ENCODE results near the gene NUS1. TPM values are rescaled to one million over a fixed set of nuclear protein-coding genes. Genes with fewer than 3 reads are reported as not detected.

Gene NUS1
- total and polyA plus RNA-seq, 2 donors from 2014 or later: 21.4 to 35.8 TPM

DNA sequence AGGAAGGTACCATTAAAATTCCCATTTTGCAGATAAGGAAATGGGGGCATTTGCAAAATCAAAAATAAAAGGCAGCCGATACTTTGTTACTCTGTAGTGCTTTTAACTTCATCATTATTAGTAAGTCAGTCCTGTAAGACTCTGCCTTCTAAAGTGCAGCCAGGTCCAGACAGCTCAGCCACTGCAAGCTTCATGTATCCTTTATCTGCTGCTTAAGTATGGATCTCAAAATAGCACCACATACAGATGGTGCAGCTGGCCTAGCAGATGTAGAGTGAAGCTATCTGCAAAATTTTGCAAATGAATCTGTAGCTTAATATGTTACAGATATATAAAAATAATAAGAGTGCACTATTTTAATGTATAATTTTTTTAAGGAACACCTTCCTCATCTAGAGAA is 53.4 kb downstream of the NUS1 start:
- intact Hi-C loops (cut with DNase I): no loop called here
- Histone ChIP-seq H3K27ac (ENCODE audit: low read depth in 2 of 2, low read length in 2 of 2) (no peak overlapping the region), H3K36me3 (ENCODE audit: control insufficient read depth in 2 of 3, insufficient read depth in 3 of 3, low read length in 3 of 3) (no peaks in the 10 kb centered on the region), H3K4me3 (ENCODE audit: low read length in 3 of 3) (no peak overlapping the region), H3K9me3 (ENCODE audit: control insufficient read depth in 2 of 3, insufficient read depth in 1 of 3, low read length in 3 of 3) (no peaks in the 10 kb centered on the region), H3K4me1 (ENCODE audit: control insufficient read depth in 2 of 3, insufficient read depth in 2 of 3, low read depth in 1 of 3, low read length in 3 of 3) (no peaks in the 10 kb centered on the region), H3K9ac (ENCODE audit: low read length in 3 of 3) (no peak overlapping the region), H3K27me3 (ENCODE audit: control insufficient read depth, insufficient read depth, low read length) (no peaks in the 10 kb centered on the region)
- FAIRE-seq (no peak), DNase-seq (no peak)
- TF ChIP-seq, protein P1, sequence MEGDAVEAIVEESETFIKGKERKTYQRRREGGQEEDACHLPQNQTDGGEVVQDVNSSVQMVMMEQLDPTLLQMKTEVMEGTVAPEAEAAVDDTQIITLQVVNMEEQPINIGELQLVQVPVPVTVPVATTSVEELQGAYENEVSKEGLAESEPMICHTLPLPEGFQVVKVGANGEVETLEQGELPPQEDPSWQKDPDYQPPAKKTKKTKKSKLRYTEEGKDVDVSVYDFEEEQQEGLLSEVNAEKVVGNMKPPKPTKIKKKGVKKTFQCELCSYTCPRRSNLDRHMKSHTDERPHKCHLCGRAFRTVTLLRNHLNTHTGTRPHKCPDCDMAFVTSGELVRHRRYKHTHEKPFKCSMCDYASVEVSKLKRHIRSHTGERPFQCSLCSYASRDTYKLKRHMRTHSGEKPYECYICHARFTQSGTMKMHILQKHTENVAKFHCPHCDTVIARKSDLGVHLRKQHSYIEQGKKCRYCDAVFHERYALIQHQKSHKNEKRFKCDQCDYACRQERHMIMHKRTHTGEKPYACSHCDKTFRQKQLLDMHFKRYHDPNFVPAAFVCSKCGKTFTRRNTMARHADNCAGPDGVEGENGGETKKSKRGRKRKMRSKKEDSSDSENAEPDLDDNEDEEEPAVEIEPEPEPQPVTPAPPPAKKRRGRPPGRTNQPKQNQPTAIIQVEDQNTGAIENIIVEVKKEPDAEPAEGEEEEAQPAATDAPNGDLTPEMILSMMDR (IDR thresholded peaks at IDR 0.05; ENCODE audit: borderline replicate concordance, extremely low read depth, insufficient read depth): no peak

DNA sequence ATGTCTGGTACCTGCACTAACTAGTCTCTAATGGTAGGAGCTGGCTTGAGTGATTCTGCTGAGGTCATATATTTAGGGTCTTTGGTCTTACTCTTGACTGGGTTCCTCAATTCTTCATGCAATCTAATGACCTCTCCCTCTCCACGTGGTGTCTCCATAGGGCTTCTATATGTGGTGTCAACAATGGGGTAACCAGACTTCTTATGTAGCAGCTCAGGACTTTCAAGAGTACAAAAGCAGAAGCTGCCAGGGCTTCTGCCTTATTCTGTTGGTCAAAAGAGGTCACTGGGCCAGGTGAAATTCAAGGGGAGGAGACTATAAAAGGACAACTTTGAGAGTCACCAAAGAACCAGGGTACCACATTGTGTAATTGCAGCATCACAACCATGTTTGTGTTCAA is 54.3 kb downstream of the NUS1 start:
- Histone ChIP-seq H3K9ac (ENCODE audit: low read length in 3 of 3) (no peak overlapping the region), H3K9me3 (ENCODE audit: control insufficient read depth in 2 of 3, insufficient read depth in 1 of 3, low read length in 3 of 3) (no peaks in the 10 kb centered on the region), H3K36me3 (ENCODE audit: control insufficient read depth in 2 of 3, insufficient read depth in 3 of 3, low read length in 3 of 3) (no peaks in the 10 kb centered on the region), H3K4me1 (ENCODE audit: control insufficient read depth in 2 of 3, insufficient read depth in 2 of 3, low read depth in 1 of 3, low read length in 3 of 3) (no peaks in the 10 kb centered on the region), H3K27me3 (ENCODE audit: control insufficient read depth, insufficient read depth, low read length) (no peaks in the 10 kb centered on the region), H3K4me3 (ENCODE audit: low read length in 3 of 3) (no peak overlapping the region), H3K27ac (ENCODE audit: low read depth in 2 of 2, low read length in 2 of 2) (no peak overlapping the region)
- DNase-seq (no peak), FAIRE-seq (no peak)
- TF ChIP-seq, protein P1 (IDR thresholded peaks at IDR 0.05; ENCODE audit: borderline replicate concordance, extremely low read depth, insufficient read depth): no peak
- intact Hi-C loops (cut with DNase I): no loop called here

DNA sequence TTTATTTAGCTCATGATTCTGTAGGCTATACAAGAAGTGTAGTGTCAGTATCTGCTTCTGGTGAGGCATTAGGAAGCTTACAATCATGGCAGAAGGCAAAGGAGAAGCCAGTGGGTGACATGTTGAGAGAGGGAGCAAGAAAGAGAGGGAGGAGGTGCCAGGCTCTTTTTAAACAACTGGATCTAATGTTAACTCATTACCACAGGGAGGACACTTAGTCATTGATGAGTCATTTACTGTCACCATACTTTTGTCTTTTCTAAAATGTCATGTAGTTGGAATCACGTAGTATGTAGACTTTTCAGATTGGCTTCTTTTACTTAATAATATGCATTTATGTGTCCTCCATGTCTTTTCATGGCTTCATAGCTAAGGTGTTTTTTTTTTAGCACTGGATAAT is 58.1 kb downstream of the NUS1 start:
- TF ChIP-seq, protein P1 (IDR thresholded peaks at IDR 0.05; ENCODE audit: borderline replicate concordance, extremely low read depth, insufficient read depth): no peak
- no peaks in the 10 kb centered on the region for H3K36me3 ChIP-seq (ENCODE audit: control insufficient read depth in 2 of 3, insufficient read depth in 3 of 3, low read length in 3 of 3)
- no peaks in the 10 kb centered on the region for H3K4me1 ChIP-seq (ENCODE audit: control insufficient read depth in 2 of 3, insufficient read depth in 2 of 3, low read depth in 1 of 3, low read length in 3 of 3)
- no peak for FAIRE-seq
- H3K27ac ChIP-seq (ENCODE audit: low read depth in 2 of 2, low read length in 2 of 2): no peak overlapping the region
- H3K27me3 ChIP-seq (ENCODE audit: control insufficient read depth, insufficient read depth, low read length): no peaks in the 10 kb centered on the region
- H3K4me3 ChIP-seq (ENCODE audit: low read length in 3 of 3): no peak overlapping the region
- intact Hi-C loops (cut with DNase I): no loop called here
- no peaks in the 10 kb centered on the region for H3K9me3 ChIP-seq (ENCODE audit: control insufficient read depth in 2 of 3, insufficient read depth in 1 of 3, low read length in 3 of 3)
- no peak overlapping the region for H3K9ac ChIP-seq (ENCODE audit: low read length in 3 of 3)
- DNase-seq: no peak

DNA sequence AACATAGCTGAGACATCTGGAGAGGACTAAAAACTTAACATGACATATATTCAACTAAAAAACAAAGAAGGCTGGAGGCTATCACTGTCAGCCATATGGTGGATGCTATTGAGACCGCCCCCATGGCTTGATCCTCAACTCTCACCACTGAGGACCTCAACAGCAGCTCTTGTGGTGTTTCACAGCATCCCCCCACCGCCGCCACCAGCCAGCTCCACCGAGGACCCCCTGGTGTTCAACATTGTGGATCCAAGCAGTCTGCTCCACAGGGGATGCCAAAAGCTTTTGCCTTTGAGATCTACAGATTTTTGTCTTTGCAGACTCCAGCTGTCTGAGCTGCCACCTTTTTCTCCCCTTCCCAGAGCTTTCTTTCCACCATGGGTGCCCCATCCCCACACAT is 64.6 kb downstream of the NUS1 start:
- Histone ChIP-seq H3K27ac (ENCODE audit: low read depth in 2 of 2, low read length in 2 of 2) (no peak overlapping the region), H3K4me3 (ENCODE audit: low read length in 3 of 3) (no peak overlapping the region), H3K27me3 (ENCODE audit: control insufficient read depth, insufficient read depth, low read length) (no peaks in the 10 kb centered on the region), H3K4me1 (ENCODE audit: control insufficient read depth in 2 of 3, insufficient read depth in 2 of 3, low read depth in 1 of 3, low read length in 3 of 3) (no peaks in the 10 kb centered on the region), H3K36me3 (ENCODE audit: control insufficient read depth in 2 of 3, insufficient read depth in 3 of 3, low read length in 3 of 3) (no peaks in the 10 kb centered on the region), H3K9me3 (ENCODE audit: control insufficient read depth in 2 of 3, insufficient read depth in 1 of 3, low read length in 3 of 3) (no peaks in the 10 kb centered on the region), H3K9ac (ENCODE audit: low read length in 3 of 3) (no peak overlapping the region)
- no peak for FAIRE-seq
- TF ChIP-seq, protein P1 (IDR thresholded peaks at IDR 0.05; ENCODE audit: borderline replicate concordance, extremely low read depth, insufficient read depth): no peak
- no peak for DNase-seq
- intact Hi-C loops (cut with DNase I): no loop called here

Measured in kidney (tissue), 14 donors.